Measurements from ENCODE around the gene TOB1.

The TOB1 gene

GRCh38 chr17:50845240-50846147 is 20.7 kb downstream of the TOB1 start:
- DNase-seq (ENCODE audit: low spot score), result no peak

- no peak for DNase-seq (ENCODE audit: low spot score)
Observed at GRCh38 chr17:50844117-50844700, 21.9 kb downstream of the TOB1 start.

- no peak for DNase-seq (ENCODE audit: low spot score)
Observed at GRCh38 chr17:50843150-50843905, 22.8 kb downstream of the TOB1 start.

- no peak for DNase-seq (ENCODE audit: low spot score)
Observed at GRCh38 chr17:50842506-50843149, 23.5 kb downstream of the TOB1 start.

- peak; percentile 51 for DNase-seq (ENCODE audit: low spot score)
Observed at GRCh38 chr17:50841949-50842354, 24.2 kb downstream of the TOB1 start.

- DNase-seq (ENCODE audit: low spot score), result no peak
Observed at GRCh38 chr17:50841277-50841948, 24.7 kb downstream of the TOB1 start.

- DNase-seq (ENCODE audit: low spot score), result no peak
Observed at GRCh38 chr17:50840311-50840851, 25.8 kb downstream of the TOB1 start.

- DNase-seq (ENCODE audit: low spot score), result no peak
Observed at GRCh38 chr17:50839591-50840310, 26.4 kb downstream of the TOB1 start.

- no peak for DNase-seq (ENCODE audit: low spot score)
Observed at GRCh38 chr17:50837980-50838954, 27.9 kb downstream of the TOB1 start.

GRCh38 chr17:50837286-50837979 is 28.7 kb downstream of the TOB1 start:
- DNase-seq (ENCODE audit: low spot score), result no peak

- no peak for DNase-seq (ENCODE audit: low spot score)
Observed at GRCh38 chr17:50836826-50837225, 29.3 kb downstream of the TOB1 start.

- DNase-seq (ENCODE audit: low spot score), result no peak
Observed at GRCh38 chr17:50835301-50836234, 30.6 kb downstream of the TOB1 start, which contains the start of gene WFIKKN2. WFIKKN2 (plus strand) TSS chr17:50835586; CDS start chr17:50835938, 352 bp downstream.

GRCh38 chr17:50834429-50835300 is 31.5 kb downstream of the TOB1 start:
- DNase-seq (ENCODE audit: low spot score), result no peak

- DNase-seq (ENCODE audit: low spot score), result no peak
Observed at GRCh38 chr17:50833510-50834428, 32.4 kb downstream of the TOB1 start.

- no peak for DNase-seq (ENCODE audit: low spot score)
Observed at GRCh38 chr17:50832864-50833381, 33.2 kb downstream of the TOB1 start.

Data from CD4-positive, alpha-beta T cell treated with Interleukin-2 at 100 ng/mL for 4 hours (primary cell).